Keratinocyte (primary cell): ENCODE results near the gene FCHSD1. TPM values are rescaled to one million over a fixed set of nuclear protein-coding genes. Genes with fewer than 3 reads are reported as not detected.

ENCODE experiments used
- DNase-seq: peaks from one replicate; pipeline ENCODE4 v3.0.0-alpha.2; 2011; ENCODE audit warnings: low read depth, missing footprints, low spot score
- FAIRE-seq: peaks from 2 replicates; lab custom pipeline; 2011; peaks lifted over from hg19 to GRCh38; lab: Jason Lieb, UNC
- H2AFZ ChIP-seq: 2 replicates; pipeline ENCODE4 v1.6.0; 2012; ENCODE audit warnings: low read length, control low read depth, inconsistent platforms; ENCODE audit not compliant: control insufficient read depth
- H3K27ac ChIP-seq: 2 replicates; pipeline ENCODE4 v1.5.1; 2011; ENCODE audit warnings: low read length; ENCODE audit not compliant: control insufficient read depth, insufficient read depth
- H3K27me3 ChIP-seq: 3 replicates; pipeline ENCODE4 v1.6.0; 2011; ENCODE audit warnings: low read length; ENCODE audit not compliant: control insufficient read depth, insufficient read depth; ENCODE audit errors: extremely low read depth
- H3K36me3 ChIP-seq, 2 experiments: 2 replicates in 1 of 2; 3 replicates in 1 of 2; pipeline ENCODE4 v1.5.1; 2011; ENCODE audit warnings: low read length in 2 of 2, mild to moderate bottlenecking in 1 of 2; ENCODE audit not compliant: control insufficient read depth in 2 of 2, insufficient read depth in 2 of 2; ENCODE audit errors: extremely low read depth in 1 of 2
- H3K4me1 ChIP-seq: 3 replicates; pipeline ENCODE4 v1.5.1; 2011; ENCODE audit warnings: low read length; ENCODE audit not compliant: control insufficient read depth, insufficient read depth; ENCODE audit errors: extremely low read depth
- H3K4me2 ChIP-seq: 3 replicates; pipeline ENCODE4 v1.6.0; 2011; ENCODE audit warnings: low read depth, low read length; ENCODE audit not compliant: control insufficient read depth, insufficient read depth; ENCODE audit errors: extremely low read depth
- H3K4me3 ChIP-seq, 3 experiments: fragments of 200-600 bp in 1 of 3; sonication (generic) in 1 of 3; 2 replicates in 2 of 3; 3 replicates in 1 of 3; pipeline ENCODE4 v1.5.1; 2011 to 2016; ENCODE audit warnings: low read length in 3 of 3, mild to moderate bottlenecking in 3 of 3, control low read depth in 2 of 3, inconsistent platforms in 1 of 3, low read depth in 1 of 3, mixed read lengths in 1 of 3, mixed run types in 1 of 3, moderate library complexity in 1 of 3; ENCODE audit not compliant: control insufficient read depth in 2 of 3, insufficient read depth in 2 of 3; ENCODE audit errors: extremely low read depth in 1 of 3
- H3K79me2 ChIP-seq: 2 replicates; pipeline ENCODE4 v1.6.0; 2012; ENCODE audit warnings: low read length; ENCODE audit not compliant: control insufficient read depth, insufficient read depth
- H3K9ac ChIP-seq: 3 replicates; pipeline ENCODE4 v1.6.0; 2011; ENCODE audit warnings: low read length; ENCODE audit not compliant: control insufficient read depth, insufficient read depth; ENCODE audit errors: extremely low read depth
- H3K9me1 ChIP-seq: 3 replicates; pipeline ENCODE4 v1.6.0; 2011; ENCODE audit warnings: low read length; ENCODE audit not compliant: control insufficient read depth, insufficient read depth; ENCODE audit errors: extremely low read depth
- H3K9me3 ChIP-seq: 2 replicates; pipeline ENCODE4 v1.5.1; 2012; ENCODE audit warnings: low read depth, low read length; ENCODE audit not compliant: control insufficient read depth
- H4K20me1 ChIP-seq: 3 replicates; pipeline ENCODE4 v1.6.0; 2011; ENCODE audit warnings: low read length; ENCODE audit not compliant: control insufficient read depth, insufficient read depth; ENCODE audit errors: extremely low read depth
- EZH2 ChIP-seq: IDR thresholded peaks from one replicate; pipeline ENCODE4 v1.6.1; 2012; ENCODE audit warnings: inconsistent platforms, mild to moderate bottlenecking, low read length, moderate library complexity
- dilution Hi-C: fragments of 300-500 bp; cut with MboI; formaldehyde crosslinking; loops from one replicate; pipeline ENCODE4 v1.7.0; 2020; ENCODE audit warnings: low sequenced_read_pairs; ENCODE audit not compliant: extremely low pct_ligation_motif_present
- polyA minus RNA-seq, 3 experiments: library from RNA; depleted of rRNA, polyadenylated mRNA; stranded (reverse); fragments of >200 nt; gene quantifications; 1 replicate in 1 of 3; 2 replicates in 1 of 3; 3 replicates in 1 of 3; pipeline ENCODE4 v1.2.3, GENCODE V29; 2011
- polyA plus RNA-seq, 5 experiments: library from polyadenylated mRNA; depleted of rRNA in 3 of 5; stranded (reverse) in 3 of 5; stranded (forward) in 1 of 5; unstranded in 1 of 5; fragments of >200 nt; gene quantifications; 1 replicate in 1 of 5; 2 replicates in 3 of 5; 3 replicates in 1 of 5; pipeline versions ENCODE4 v1.2.1 to v1.2.3, GENCODE V29; 2011 to 2012; ENCODE audit warnings: missing spikeins in 2 of 5, low read depth in 1 of 5, low replicate concordance in 1 of 5
- TF ChIP-seq, protein P1 (sequence below), 3 experiments: IDR thresholded peaks in 1 of 3; conservative IDR thresholded peaks in 1 of 3; optimal IDR thresholded peaks in 1 of 3; 2 replicates in 2 of 3; 3 replicates in 1 of 3; pipeline versions ENCODE3 to v1.5.1; 2011; ENCODE audit warnings: low read length in 3 of 3, mild to moderate bottlenecking in 3 of 3, moderate library complexity in 2 of 3, control low read depth in 1 of 3, inconsistent platforms in 1 of 3; ENCODE audit not compliant: insufficient read depth in 2 of 3; ENCODE audit errors: extremely low read depth in 1 of 3

Gene FCHSD1
- polyA plus RNA-seq (9.7 to 17.1 TPM (median 13.5 TPM) in 3 replicates), polyA minus RNA-seq (8.9 to 10.0 TPM (median 9.6 TPM) in 3 replicates)
- 44.0 TPM for polyA plus RNA-seq (2011; ENCODE audit: low read depth)
- polyA plus RNA-seq (2011; cell fraction: cytosol; rRNA removed) = 3.7 and 6.5 TPM in 2 replicates
- 66.6 and 68.3 TPM in 2 replicates for polyA plus RNA-seq (2011; cell fraction: nucleus; rRNA removed)
- 8.1 and 44.0 TPM in 2 replicates for polyA plus RNA-seq (2012; ENCODE audit: low replicate concordance)
- polyA minus RNA-seq (2011; cell fraction: cytosol; rRNA and poly(A)+ RNA removed) = 8.6 TPM
- 14.1 and 23.7 TPM in 2 replicates for polyA minus RNA-seq (2011; cell fraction: nucleus; rRNA and poly(A)+ RNA removed)

DNA sequence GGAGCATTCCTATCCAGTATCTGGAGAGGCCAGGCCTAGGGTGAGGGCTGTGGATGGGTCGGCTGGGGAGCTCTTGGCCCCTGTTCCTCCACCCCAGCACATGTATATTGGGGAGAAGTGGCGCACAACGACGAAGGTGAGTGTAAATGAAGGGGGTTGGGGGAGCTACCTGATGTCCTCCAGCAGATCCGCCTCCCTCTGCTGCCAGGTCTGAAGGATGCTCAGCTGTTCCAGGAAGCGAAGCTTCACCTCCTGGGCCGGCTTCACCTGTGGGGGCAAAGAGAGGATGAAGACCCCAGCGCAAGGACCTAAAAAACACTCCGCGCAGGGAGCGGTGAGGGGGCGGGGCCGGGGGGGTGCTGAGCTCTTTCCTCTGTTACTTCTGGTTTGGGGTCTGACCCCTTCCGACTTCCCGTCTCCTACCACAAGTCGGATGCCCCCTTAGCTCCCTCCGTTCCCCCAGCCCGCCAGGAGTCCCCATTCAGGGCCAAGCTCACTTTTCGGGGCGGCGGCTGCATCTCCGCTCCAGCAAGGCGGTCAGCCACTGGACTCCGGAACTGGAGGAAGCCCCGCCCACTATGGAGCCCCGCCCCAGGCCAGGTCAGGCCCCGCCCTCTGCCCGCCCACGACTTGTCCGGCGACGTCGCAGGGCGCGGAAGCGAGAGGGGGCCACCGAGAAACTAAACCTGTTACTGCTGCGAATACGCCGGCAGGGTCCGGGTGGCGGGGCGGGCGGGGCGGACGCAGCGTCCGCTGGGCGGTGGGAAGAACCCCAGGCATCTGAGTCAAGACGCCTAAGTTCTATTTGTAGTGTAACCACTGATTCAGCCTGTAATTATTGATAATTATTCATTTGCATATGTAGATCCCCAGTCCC lies at the start of gene FCHSD1:
FCHSD1 (minus strand) TSS at position 568 of the 877 bp plus-strand sequence; CDS start at position 518, 50 bp downstream.
- peak within 1 kb of the TSS; percentile 8 for H3K27ac ChIP-seq

DNA sequence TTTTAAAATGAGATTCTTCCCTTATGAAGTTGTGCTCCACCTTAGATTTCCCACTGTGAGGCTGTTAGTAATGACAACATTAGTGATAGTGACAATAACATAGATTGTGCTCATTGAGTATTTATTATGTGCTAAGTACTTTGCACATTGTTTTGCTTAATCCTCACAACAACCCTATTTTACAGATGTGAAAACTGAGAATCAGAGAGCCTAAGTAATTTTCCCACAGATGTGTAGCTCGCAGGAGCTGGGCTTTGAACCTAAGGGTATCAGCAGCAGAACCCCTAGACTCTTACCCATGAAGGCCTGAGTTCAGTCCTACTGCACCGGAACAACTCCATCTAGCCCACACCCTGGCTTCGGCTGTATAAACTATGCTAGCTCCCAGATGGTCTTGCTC lies 46.4 kb upstream of the FCHSD1 start:
- dilution Hi-C loops = no loop called here
- no peak for FAIRE-seq
- H4K20me1 ChIP-seq = no peaks in the 10 kb centered on the region

More for the DNA sequence above, at the start of gene FCHSD1:
- TF ChIP-seq, protein P1, sequence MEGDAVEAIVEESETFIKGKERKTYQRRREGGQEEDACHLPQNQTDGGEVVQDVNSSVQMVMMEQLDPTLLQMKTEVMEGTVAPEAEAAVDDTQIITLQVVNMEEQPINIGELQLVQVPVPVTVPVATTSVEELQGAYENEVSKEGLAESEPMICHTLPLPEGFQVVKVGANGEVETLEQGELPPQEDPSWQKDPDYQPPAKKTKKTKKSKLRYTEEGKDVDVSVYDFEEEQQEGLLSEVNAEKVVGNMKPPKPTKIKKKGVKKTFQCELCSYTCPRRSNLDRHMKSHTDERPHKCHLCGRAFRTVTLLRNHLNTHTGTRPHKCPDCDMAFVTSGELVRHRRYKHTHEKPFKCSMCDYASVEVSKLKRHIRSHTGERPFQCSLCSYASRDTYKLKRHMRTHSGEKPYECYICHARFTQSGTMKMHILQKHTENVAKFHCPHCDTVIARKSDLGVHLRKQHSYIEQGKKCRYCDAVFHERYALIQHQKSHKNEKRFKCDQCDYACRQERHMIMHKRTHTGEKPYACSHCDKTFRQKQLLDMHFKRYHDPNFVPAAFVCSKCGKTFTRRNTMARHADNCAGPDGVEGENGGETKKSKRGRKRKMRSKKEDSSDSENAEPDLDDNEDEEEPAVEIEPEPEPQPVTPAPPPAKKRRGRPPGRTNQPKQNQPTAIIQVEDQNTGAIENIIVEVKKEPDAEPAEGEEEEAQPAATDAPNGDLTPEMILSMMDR (optimal IDR thresholded peaks at IDR 0.05 in 1 of 3, IDR thresholded peaks at IDR 0.05 in 1 of 3, conservative IDR thresholded peaks at IDR 0.05 in 1 of 3; ENCODE audit: extremely low read depth in 1 of 3, insufficient read depth in 2 of 3, low read length in 3 of 3) = no peak
- Histone ChIP-seq H3K4me1 (peaks cover 8% of the 10 kb centered on the region), H3K79me2 (no peaks in the 10 kb centered on the region), H3K4me3 (peak within 1 kb of the TSS; percentile 58 to 70 (median 68)), H3K9me3 (no peaks in the 10 kb centered on the region), H3K9me1 (no peaks in the 10 kb centered on the region), H3K27me3 (no peaks in the 10 kb centered on the region), H3K4me2 (peak within 1 kb of the TSS; percentile 77), H3K36me3 (peaks cover 0 to 3% of the 10 kb centered on the region in 2 experiments), H2AFZ (peak within 1 kb of the TSS; percentile 86), H3K9ac (peak within 1 kb of the TSS; percentile 60), H4K20me1 (no peaks in the 10 kb centered on the region)
- FAIRE-seq (no peak), DNase-seq (no peak)
- dilution Hi-C loops = no loop called here

More for the DNA sequence above, 46.4 kb upstream of the FCHSD1 start:
- Histone ChIP-seq H3K27ac (no peak overlapping the region), H2AFZ (no peak overlapping the region), H3K36me3 (no peaks in the 10 kb centered on the region), H3K9me3 (no peaks in the 10 kb centered on the region), H3K4me3 (no peak overlapping the region), H3K4me1 (peaks cover 20% of the 10 kb centered on the region), H3K4me2 (no peak overlapping the region), H3K79me2 (no peaks in the 10 kb centered on the region), H3K27me3 (peaks cover 19% of the 10 kb centered on the region), H3K9ac (no peak overlapping the region), H3K9me1 (no peaks in the 10 kb centered on the region)
- TF ChIP-seq, protein P1 (optimal IDR thresholded peaks at IDR 0.05 in 1 of 3, IDR thresholded peaks at IDR 0.05 in 1 of 3, conservative IDR thresholded peaks at IDR 0.05 in 1 of 3; ENCODE audit: extremely low read depth in 1 of 3, insufficient read depth in 2 of 3, low read length in 3 of 3) = no peak
- no peak for TF ChIP-seq EZH2
- DNase-seq = no peak
